Smooth muscle cell (in vitro differentiated cells): ENCODE results near the gene RGPD4. TPM values are rescaled to one million over a fixed set of nuclear protein-coding genes. Genes with fewer than 3 reads are reported as not detected.
A peak's percentile ranks its signal among the peaks of the same experiment; 100 is the strongest.
"Not testable (repeated sequence)": the region's sequence is repeated elsewhere in the genome, so short reads cannot be mapped to it uniquely, and the experiment has no call there.

Experiments
- DNase-seq: peaks from one replicate; lab custom pipeline; 2025; ENCODE audit not compliant: unreplicated experiment; lab: John Stamatoyannopoulos, UW
- H2AFZ ChIP-seq: fragments of 200-600 bp; sonication (generic); 2 replicates; pipeline ENCODE4 v1.6.0; 2016; ENCODE audit warnings: antibody characterized with exemption, low read depth, mild to moderate bottlenecking
- H3F3A ChIP-seq: fragments of 200-600 bp; sonication (generic); 2 replicates; pipeline ENCODE4 v1.6.0; 2017; ENCODE audit warnings: antibody characterized with exemption, low read depth
- H3K27ac ChIP-seq: fragments of 200-600 bp; sonication (generic); 2 replicates; pipeline ENCODE4 v1.5.1; 2016; ENCODE audit warnings: low read depth, mild to moderate bottlenecking
- H3K27me3 ChIP-seq: fragments of 200-600 bp; sonication (generic); 2 replicates; pipeline ENCODE4 v1.6.1; 2016; ENCODE audit warnings: low read depth, mild to moderate bottlenecking
- H3K36me3 ChIP-seq: fragments of 200-600 bp; sonication (generic); 2 replicates; pipeline ENCODE4 v1.5.1; 2016; ENCODE audit warnings: low read depth
- H3K4me1 ChIP-seq: fragments of 200-600 bp; sonication (generic); 2 replicates; pipeline ENCODE4 v1.5.1; 2016; ENCODE audit warnings: low read depth
- H3K4me2 ChIP-seq: fragments of 200-600 bp; sonication (generic); 2 replicates; pipeline ENCODE4 v1.6.0; 2016; ENCODE audit warnings: mild to moderate bottlenecking
- H3K4me3 ChIP-seq: fragments of 200-600 bp; sonication (generic); 2 replicates; pipeline ENCODE4 v1.5.1; 2016; ENCODE audit warnings: mild to moderate bottlenecking
- H3K79me2 ChIP-seq: fragments of 200-600 bp; sonication (generic); 2 replicates; pipeline ENCODE4 v1.6.0; 2016; ENCODE audit warnings: low read depth, mild to moderate bottlenecking
- H3K9ac ChIP-seq: fragments of 200-600 bp; sonication (generic); 2 replicates; pipeline ENCODE4 v1.6.0; 2016; ENCODE audit warnings: low read depth
- H3K9me3 ChIP-seq: fragments of 200-600 bp; sonication (generic); replicated peaks from 2 replicates; pipeline ENCODE4 v1.5.1; 2016; ENCODE audit warnings: low read depth
- H4K20me1 ChIP-seq: fragments of 200-600 bp; sonication (generic); 2 replicates; pipeline ENCODE4 v1.6.0; 2016; ENCODE audit warnings: low read depth
- whole genome bisulfite sequencing: methylation state at CpG from one replicate; pipeline ENCODE4 v1.1.7; 2016; ENCODE audit warnings: low lambda C conversion rate; 5-methylcytosine and 5-hydroxymethylcytosine counted together
- polyA plus RNA-seq: library from polyadenylated mRNA; unstranded; fragments of >200 nt; fragmentation: Nextera tagmentation; extraction: Ambion mirVana; gene quantifications from 2 replicates; pipeline ENCODE4 v1.2.1, GENCODE V29; 2016
- total RNA-seq: library from RNA; depleted of rRNA; stranded (reverse); fragments of >200 nt; gene quantifications from 2 replicates; pipeline ENCODE4 v1.2.3, GENCODE V29; 2014
- TF ChIP-seq, protein P1 (sequence below): fragments of 200-600 bp; sonication (generic); IDR thresholded peaks from 2 replicates; pipeline ENCODE4 v1.5.1; 2017; ENCODE audit warnings: borderline replicate concordance, mild to moderate bottlenecking, antibody characterized with exemption; ENCODE audit not compliant: insufficient read depth, poor library complexity, severe bottlenecking

RGPD4 gene
- total and polyA plus RNA-seq, 2 experiments from 2014 or later: 0.04 TPM; not detected in 1

DNA sequence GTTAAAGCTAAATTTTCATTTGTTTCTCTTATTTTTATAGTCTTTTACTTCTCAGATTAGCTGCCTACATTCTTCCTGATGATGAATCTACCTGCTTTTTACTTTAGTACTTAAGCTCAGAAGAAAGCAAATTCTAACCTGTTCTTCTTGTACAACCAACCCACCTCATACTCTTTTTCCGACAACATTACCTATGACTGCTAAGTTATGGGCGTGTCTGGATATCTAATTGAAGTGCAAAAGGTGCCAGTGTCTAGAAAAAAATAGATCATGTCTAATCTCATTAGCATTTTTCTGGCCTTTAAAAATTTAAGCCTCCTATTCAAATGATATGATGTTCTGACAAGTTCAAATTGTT lies 1.5 kb upstream of the RGPD4 start:
- Histone ChIP-seq H3F3A (no peaks in the 10 kb centered on the region), H3K79me2 (no peaks in the 10 kb centered on the region), H2AFZ (no peak overlapping the region), H3K4me1 (no peaks in the 10 kb centered on the region), H3K4me3 (no peak overlapping the region), H3K9me3 (no peaks in the 10 kb centered on the region), H4K20me1 (no peaks in the 10 kb centered on the region), H3K27ac (no peak overlapping the region), H3K36me3 (no peaks in the 10 kb centered on the region), H3K4me2 (no peak overlapping the region), H3K9ac (no peak overlapping the region), H3K27me3 (no peaks in the 10 kb centered on the region)
- TF ChIP-seq, protein P1, sequence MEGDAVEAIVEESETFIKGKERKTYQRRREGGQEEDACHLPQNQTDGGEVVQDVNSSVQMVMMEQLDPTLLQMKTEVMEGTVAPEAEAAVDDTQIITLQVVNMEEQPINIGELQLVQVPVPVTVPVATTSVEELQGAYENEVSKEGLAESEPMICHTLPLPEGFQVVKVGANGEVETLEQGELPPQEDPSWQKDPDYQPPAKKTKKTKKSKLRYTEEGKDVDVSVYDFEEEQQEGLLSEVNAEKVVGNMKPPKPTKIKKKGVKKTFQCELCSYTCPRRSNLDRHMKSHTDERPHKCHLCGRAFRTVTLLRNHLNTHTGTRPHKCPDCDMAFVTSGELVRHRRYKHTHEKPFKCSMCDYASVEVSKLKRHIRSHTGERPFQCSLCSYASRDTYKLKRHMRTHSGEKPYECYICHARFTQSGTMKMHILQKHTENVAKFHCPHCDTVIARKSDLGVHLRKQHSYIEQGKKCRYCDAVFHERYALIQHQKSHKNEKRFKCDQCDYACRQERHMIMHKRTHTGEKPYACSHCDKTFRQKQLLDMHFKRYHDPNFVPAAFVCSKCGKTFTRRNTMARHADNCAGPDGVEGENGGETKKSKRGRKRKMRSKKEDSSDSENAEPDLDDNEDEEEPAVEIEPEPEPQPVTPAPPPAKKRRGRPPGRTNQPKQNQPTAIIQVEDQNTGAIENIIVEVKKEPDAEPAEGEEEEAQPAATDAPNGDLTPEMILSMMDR: no peak
- WGBS: 91% methylated on average over 2 of the region's 2 CpGs
- no peak for DNase-seq

- not testable (repeated sequence) for H3K79me2 ChIP-seq, H3K27me3 ChIP-seq, H3K36me3 ChIP-seq, H3K9me3 ChIP-seq, H3K4me3 ChIP-seq, H3K27ac ChIP-seq, DNase-seq, H3K4me1 ChIP-seq, H3F3A ChIP-seq, H3K9ac ChIP-seq, H2AFZ ChIP-seq, H4K20me1 ChIP-seq, H3K4me2 ChIP-seq
- WGBS: 98% methylated on average over 30 of the region's 46 CpGs
These were observed 2.8 kb downstream of the RGPD4 start for GRCh38 chr2:107829514-107829913.

- H4K20me1 ChIP-seq, H3K9ac ChIP-seq, H3K4me3 ChIP-seq, H3K27ac ChIP-seq, H2AFZ ChIP-seq, H3K79me2 ChIP-seq, H3K4me2 ChIP-seq, H3K27me3 ChIP-seq, H3F3A ChIP-seq, DNase-seq, H3K4me1 ChIP-seq, H3K9me3 ChIP-seq, H3K36me3 ChIP-seq: not testable (repeated sequence)
- 83% methylated on average over 2 of the region's 2 CpGs for WGBS
These were observed 6.5 kb downstream of the RGPD4 start for GRCh38 chr2:107833152-107833551.

DNA sequence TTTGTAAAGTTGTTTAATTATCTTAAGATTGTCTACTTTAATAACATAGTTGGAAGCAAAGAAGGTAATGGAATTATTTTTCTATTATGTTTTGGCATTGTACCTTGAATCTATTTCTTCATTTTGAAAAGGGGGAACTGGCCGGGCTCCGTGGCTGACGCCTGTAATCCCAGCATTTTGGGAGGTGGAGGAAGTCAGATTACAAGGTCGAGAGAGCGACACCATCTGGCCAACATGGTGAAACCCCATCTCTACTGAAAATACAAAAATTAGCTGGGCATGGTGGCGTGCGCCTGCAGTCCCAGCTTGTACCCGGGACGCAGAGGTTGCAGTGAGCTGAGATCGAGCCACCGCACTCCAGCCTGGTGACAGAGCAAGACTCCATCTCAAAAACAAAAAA lies 6.9 kb downstream of the RGPD4 start:
- H4K20me1 ChIP-seq, H3K9me3 ChIP-seq, H3K4me2 ChIP-seq, H3K4me3 ChIP-seq, DNase-seq, H3K79me2 ChIP-seq, H3K4me1 ChIP-seq, H3K27ac ChIP-seq, H3K9ac ChIP-seq, H2AFZ ChIP-seq, H3F3A ChIP-seq, H3K27me3 ChIP-seq, H3K36me3 ChIP-seq: not testable (repeated sequence)
- WGBS: 26% methylated on average over 11 of the region's 11 CpGs
- TF ChIP-seq, protein P1: peak; percentile 31

- TF ChIP-seq, protein P1: peak; percentile 37
- WGBS: 100% methylated on average over 1 of the region's 2 CpGs
- H3K79me2 ChIP-seq, H3K36me3 ChIP-seq, H3K9ac ChIP-seq, H3K4me1 ChIP-seq, H4K20me1 ChIP-seq, H3K27me3 ChIP-seq, H2AFZ ChIP-seq, H3F3A ChIP-seq, H3K9me3 ChIP-seq, H3K4me3 ChIP-seq, DNase-seq, H3K4me2 ChIP-seq, H3K27ac ChIP-seq: not testable (repeated sequence)
These were observed 89.4 kb downstream of the RGPD4 start for GRCh38 chr2:107916121-107916520.

GRCh38 chr2:107916696-107917370 lies 90.1 kb downstream of the RGPD4 start:
- WGBS: 59% methylated on average over 1 of the region's 1 CpG
- not testable (repeated sequence) for H3F3A ChIP-seq, H3K27me3 ChIP-seq, H3K4me1 ChIP-seq, H3K27ac ChIP-seq, H3K9ac ChIP-seq, H3K36me3 ChIP-seq, H3K4me2 ChIP-seq, H3K79me2 ChIP-seq, H4K20me1 ChIP-seq, DNase-seq, H2AFZ ChIP-seq, H3K9me3 ChIP-seq, H3K4me3 ChIP-seq
